Measurements from ENCODE around the gene POU2F1. TPM values are rescaled to one million over a fixed set of nuclear protein-coding genes. Genes with fewer than 3 reads are reported as not detected.

Gene POU2F1
- total RNA-seq, 1 experiment from 2014 or later = 29.6 TPM

GRCh38 chr1:167465743-167466142 is 245.1 kb downstream of the POU2F1 start:
- no peaks in the 10 kb centered on the region for H3K27me3 Mint-ChIP-seq (ENCODE audit: insufficient read depth, unreplicated experiment)
- TF ChIP-seq CTCF (IDR thresholded peaks at IDR 0.05; ENCODE audit: insufficient read depth in 1 of 2, low read depth in 1 of 2, low read length in 1 of 2, severe bottlenecking in 1 of 2, unreplicated experiment in 1 of 2) = no peak
- no peaks in the 10 kb centered on the region for H3K9me3 Mint-ChIP-seq (ENCODE audit: unreplicated experiment)
- H3K36me3 Mint-ChIP-seq (ENCODE audit: insufficient read depth, unreplicated experiment) = no peaks in the 10 kb centered on the region
- H3K36me3 ChIP-seq (ENCODE audit: control insufficient read depth, insufficient read depth, low read length) = no peaks in the 10 kb centered on the region
- DNase-seq = no peak
- POLR2A ChIA-PET = interaction anchor here (1.5 kb wide), 1 partner anchor 88 kb away, joined by 3 read pairs; the partner anchor contains the start of gene CREG1
- H3K4me1 Mint-ChIP-seq (ENCODE audit: low read depth, unreplicated experiment) = peaks cover 12% of the 10 kb centered on the region
- no peaks in the 10 kb centered on the region; the same call in 1 of the 2 replicates for H3K4me1 ChIP-seq
- no peaks in the 10 kb centered on the region for H3K9me3 ChIP-seq
- H3K27me3 ChIP-seq (replicated peaks; ENCODE audit: control insufficient read depth, insufficient read depth, low read length) = no peaks in the 10 kb centered on the region
- CTCF ChIA-PET = interaction anchor here (0.6 to 0.7 kb wide), 2 partner anchors 25 to 62 kb away, joined by 6 to 7 read pairs; no protein-coding TSS in a partner anchor
- H3K4me3 ChIP-seq (ENCODE audit: low read depth, low read length) = no peak overlapping the region
- no peak overlapping the region for H3K4me3 Mint-ChIP-seq (ENCODE audit: unreplicated experiment)
- no peak overlapping the region for H3K27ac Mint-ChIP-seq (ENCODE audit: unreplicated experiment)
- BruUV-seq (replicated peaks) = no TSS peak
- intact Hi-C loops (cut with micrococcal nuclease; ENCODE audit: unreplicated experiment) = no loop called here

GRCh38 chr1:167467126-167467710 is 246.5 kb downstream of the POU2F1 start:
- no peaks in the 10 kb centered on the region for H3K27me3 Mint-ChIP-seq (ENCODE audit: insufficient read depth, unreplicated experiment)
- Histone ChIP-seq H3K4me1 (no peaks in the 10 kb centered on the region; the same call in 1 of the 2 replicates), H3K36me3 (ENCODE audit: control insufficient read depth, insufficient read depth, low read length) (no peaks in the 10 kb centered on the region), H3K27me3 (replicated peaks; ENCODE audit: control insufficient read depth, insufficient read depth, low read length) (no peaks in the 10 kb centered on the region), H3K4me3 (ENCODE audit: low read depth, low read length) (no peak overlapping the region), H3K9me3 (no peaks in the 10 kb centered on the region)
- peaks cover 12% of the 10 kb centered on the region for H3K4me1 Mint-ChIP-seq (ENCODE audit: low read depth, unreplicated experiment)
- H3K27ac Mint-ChIP-seq (ENCODE audit: unreplicated experiment) = no peak overlapping the region
- no peaks in the 10 kb centered on the region for H3K36me3 Mint-ChIP-seq (ENCODE audit: insufficient read depth, unreplicated experiment)
- ChIA-PET POLR2A (interaction anchor here (1.5 kb wide), 1 partner anchor 87 kb away, joined by 3 read pairs; the partner anchor contains the start of gene CREG1), CTCF (no interaction called here)
- BruUV-seq (replicated peaks) = no TSS peak
- H3K9me3 Mint-ChIP-seq (ENCODE audit: unreplicated experiment) = no peaks in the 10 kb centered on the region
- intact Hi-C loops (cut with micrococcal nuclease; ENCODE audit: unreplicated experiment) = no loop called here
- no peak for TF ChIP-seq CTCF (IDR thresholded peaks at IDR 0.05; ENCODE audit: insufficient read depth in 1 of 2, low read depth in 1 of 2, low read length in 1 of 2, severe bottlenecking in 1 of 2, unreplicated experiment in 1 of 2)
- H3K4me3 Mint-ChIP-seq (ENCODE audit: unreplicated experiment) = no peak overlapping the region
- no peak for DNase-seq

GRCh38 chr1:167467752-167468151 is 247.1 kb downstream of the POU2F1 start:
- no peak overlapping the region for H3K4me3 Mint-ChIP-seq (ENCODE audit: unreplicated experiment)
- intact Hi-C loops (cut with micrococcal nuclease; ENCODE audit: unreplicated experiment) = no loop called here
- ChIA-PET POLR2A (no interaction called here), CTCF (no interaction called here)
- no peaks in the 10 kb centered on the region for H3K36me3 Mint-ChIP-seq (ENCODE audit: insufficient read depth, unreplicated experiment)
- Histone ChIP-seq H3K36me3 (ENCODE audit: control insufficient read depth, insufficient read depth, low read length) (no peaks in the 10 kb centered on the region), H3K4me1 (no peaks in the 10 kb centered on the region; the same call in 1 of the 2 replicates), H3K27me3 (replicated peaks; ENCODE audit: control insufficient read depth, insufficient read depth, low read length) (no peaks in the 10 kb centered on the region), H3K9me3 (no peaks in the 10 kb centered on the region), H3K4me3 (ENCODE audit: low read depth, low read length) (no peak overlapping the region)
- BruUV-seq (replicated peaks) = no TSS peak
- TF ChIP-seq CTCF (IDR thresholded peaks at IDR 0.05; ENCODE audit: insufficient read depth in 1 of 2, low read depth in 1 of 2, low read length in 1 of 2, severe bottlenecking in 1 of 2, unreplicated experiment in 1 of 2) = no peak
- DNase-seq = no peak
- H3K27ac Mint-ChIP-seq (ENCODE audit: unreplicated experiment) = no peak overlapping the region
- H3K27me3 Mint-ChIP-seq (ENCODE audit: insufficient read depth, unreplicated experiment) = no peaks in the 10 kb centered on the region
- H3K9me3 Mint-ChIP-seq (ENCODE audit: unreplicated experiment) = no peaks in the 10 kb centered on the region
- H3K4me1 Mint-ChIP-seq (ENCODE audit: low read depth, unreplicated experiment) = peaks cover 13% of the 10 kb centered on the region

Measured in Caco-2 (cell line).